GM21423 (cell line): ENCODE measurements around the gene GJC3.

Experiments used
- ATAC-seq: cut with Tn5 transposase; IDR thresholded peaks from one replicate; pipeline ENCODE4 v1.9.1; 2021; ENCODE audit warnings: mild to moderate bottlenecking, moderate library complexity; ENCODE audit not compliant: unreplicated experiment

Gene GJC3

GRCh38 chr7:99876491-99876890, 52.9 kb downstream of the GJC3 start:
- no peak for ATAC-seq
